ENCODE results near the gene FANCC. TPM values are rescaled to one million over a fixed set of nuclear protein-coding genes. Genes with fewer than 3 reads are reported as not detected.
A peak's percentile ranks its signal among the peaks of the same experiment; 100 is the strongest.

FANCC gene
- total and polyA plus RNA-seq, 2 of the 13 experiments (the other 11 are each of a cell fraction or from before 2014, with no cell fraction given) = 7.4 to 8.6 TPM

DNA sequence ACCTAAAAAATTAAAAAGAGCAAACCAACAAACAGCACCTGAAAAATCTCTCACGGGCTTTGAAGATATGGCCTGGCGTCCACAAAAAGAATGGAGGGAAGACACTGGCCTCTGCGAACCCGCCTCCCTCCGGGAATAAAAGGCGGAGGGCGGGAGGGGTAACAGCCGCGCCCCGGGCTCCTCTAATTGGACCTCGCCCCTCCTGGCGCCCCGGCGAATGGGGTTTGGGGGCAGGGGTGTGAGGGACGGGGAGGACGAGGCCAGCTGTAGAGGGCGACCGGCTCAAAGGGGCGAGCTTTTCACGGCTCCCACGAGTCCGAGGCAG is 753 bp downstream of the FANCC start (continued):
- TF ChIP-seq, protein P1, sequence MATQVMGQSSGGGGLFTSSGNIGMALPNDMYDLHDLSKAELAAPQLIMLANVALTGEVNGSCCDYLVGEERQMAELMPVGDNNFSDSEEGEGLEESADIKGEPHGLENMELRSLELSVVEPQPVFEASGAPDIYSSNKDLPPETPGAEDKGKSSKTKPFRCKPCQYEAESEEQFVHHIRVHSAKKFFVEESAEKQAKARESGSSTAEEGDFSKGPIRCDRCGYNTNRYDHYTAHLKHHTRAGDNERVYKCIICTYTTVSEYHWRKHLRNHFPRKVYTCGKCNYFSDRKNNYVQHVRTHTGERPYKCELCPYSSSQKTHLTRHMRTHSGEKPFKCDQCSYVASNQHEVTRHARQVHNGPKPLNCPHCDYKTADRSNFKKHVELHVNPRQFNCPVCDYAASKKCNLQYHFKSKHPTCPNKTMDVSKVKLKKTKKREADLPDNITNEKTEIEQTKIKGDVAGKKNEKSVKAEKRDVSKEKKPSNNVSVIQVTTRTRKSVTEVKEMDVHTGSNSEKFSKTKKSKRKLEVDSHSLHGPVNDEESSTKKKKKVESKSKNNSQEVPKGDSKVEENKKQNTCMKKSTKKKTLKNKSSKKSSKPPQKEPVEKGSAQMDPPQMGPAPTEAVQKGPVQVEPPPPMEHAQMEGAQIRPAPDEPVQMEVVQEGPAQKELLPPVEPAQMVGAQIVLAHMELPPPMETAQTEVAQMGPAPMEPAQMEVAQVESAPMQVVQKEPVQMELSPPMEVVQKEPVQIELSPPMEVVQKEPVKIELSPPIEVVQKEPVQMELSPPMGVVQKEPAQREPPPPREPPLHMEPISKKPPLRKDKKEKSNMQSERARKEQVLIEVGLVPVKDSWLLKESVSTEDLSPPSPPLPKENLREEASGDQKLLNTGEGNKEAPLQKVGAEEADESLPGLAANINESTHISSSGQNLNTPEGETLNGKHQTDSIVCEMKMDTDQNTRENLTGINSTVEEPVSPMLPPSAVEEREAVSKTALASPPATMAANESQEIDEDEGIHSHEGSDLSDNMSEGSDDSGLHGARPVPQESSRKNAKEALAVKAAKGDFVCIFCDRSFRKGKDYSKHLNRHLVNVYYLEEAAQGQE (IDR thresholded peaks at IDR 0.05; ENCODE audit: borderline replicate concordance in 1 of 2, low read depth in 1 of 2, low read length in 2 of 2) = 0 out of 4 replicates have a peak, but pooled peaks of 1 of the 2 experiments have one; percentile 9
- TF ChIP-seq, protein P2, sequence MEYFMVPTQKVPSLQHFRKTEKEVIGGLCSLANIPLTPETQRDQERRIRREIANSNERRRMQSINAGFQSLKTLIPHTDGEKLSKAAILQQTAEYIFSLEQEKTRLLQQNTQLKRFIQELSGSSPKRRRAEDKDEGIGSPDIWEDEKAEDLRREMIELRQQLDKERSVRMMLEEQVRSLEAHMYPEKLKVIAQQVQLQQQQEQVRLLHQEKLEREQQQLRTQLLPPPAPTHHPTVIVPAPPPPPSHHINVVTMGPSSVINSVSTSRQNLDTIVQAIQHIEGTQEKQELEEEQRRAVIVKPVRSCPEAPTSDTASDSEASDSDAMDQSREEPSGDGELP (IDR thresholded peaks at IDR 0.05; ENCODE audit: borderline replicate concordance, low read depth) = peak; percentile 39; the same call in 1 of the 2 replicates
- TF ChIP-seq, protein P3, sequence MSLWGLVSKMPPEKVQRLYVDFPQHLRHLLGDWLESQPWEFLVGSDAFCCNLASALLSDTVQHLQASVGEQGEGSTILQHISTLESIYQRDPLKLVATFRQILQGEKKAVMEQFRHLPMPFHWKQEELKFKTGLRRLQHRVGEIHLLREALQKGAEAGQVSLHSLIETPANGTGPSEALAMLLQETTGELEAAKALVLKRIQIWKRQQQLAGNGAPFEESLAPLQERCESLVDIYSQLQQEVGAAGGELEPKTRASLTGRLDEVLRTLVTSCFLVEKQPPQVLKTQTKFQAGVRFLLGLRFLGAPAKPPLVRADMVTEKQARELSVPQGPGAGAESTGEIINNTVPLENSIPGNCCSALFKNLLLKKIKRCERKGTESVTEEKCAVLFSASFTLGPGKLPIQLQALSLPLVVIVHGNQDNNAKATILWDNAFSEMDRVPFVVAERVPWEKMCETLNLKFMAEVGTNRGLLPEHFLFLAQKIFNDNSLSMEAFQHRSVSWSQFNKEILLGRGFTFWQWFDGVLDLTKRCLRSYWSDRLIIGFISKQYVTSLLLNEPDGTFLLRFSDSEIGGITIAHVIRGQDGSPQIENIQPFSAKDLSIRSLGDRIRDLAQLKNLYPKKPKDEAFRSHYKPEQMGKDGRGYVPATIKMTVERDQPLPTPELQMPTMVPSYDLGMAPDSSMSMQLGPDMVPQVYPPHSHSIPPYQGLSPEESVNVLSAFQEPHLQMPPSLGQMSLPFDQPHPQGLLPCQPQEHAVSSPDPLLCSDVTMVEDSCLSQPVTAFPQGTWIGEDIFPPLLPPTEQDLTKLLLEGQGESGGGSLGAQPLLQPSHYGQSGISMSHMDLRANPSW (CRISPR knock-in tag; IDR thresholded peaks at IDR 0.05; ENCODE audit: borderline replicate concordance) = no peak
- no peak for TF ChIP-seq ZNF30 (CRISPR knock-in tag; IDR thresholded peaks at IDR 0.05)
- TF ChIP-seq SP140L (CRISPR knock-in tag; IDR thresholded peaks at IDR 0.05; ENCODE audit: borderline replicate concordance) = no peak
- TF ChIP-seq, protein P4, sequence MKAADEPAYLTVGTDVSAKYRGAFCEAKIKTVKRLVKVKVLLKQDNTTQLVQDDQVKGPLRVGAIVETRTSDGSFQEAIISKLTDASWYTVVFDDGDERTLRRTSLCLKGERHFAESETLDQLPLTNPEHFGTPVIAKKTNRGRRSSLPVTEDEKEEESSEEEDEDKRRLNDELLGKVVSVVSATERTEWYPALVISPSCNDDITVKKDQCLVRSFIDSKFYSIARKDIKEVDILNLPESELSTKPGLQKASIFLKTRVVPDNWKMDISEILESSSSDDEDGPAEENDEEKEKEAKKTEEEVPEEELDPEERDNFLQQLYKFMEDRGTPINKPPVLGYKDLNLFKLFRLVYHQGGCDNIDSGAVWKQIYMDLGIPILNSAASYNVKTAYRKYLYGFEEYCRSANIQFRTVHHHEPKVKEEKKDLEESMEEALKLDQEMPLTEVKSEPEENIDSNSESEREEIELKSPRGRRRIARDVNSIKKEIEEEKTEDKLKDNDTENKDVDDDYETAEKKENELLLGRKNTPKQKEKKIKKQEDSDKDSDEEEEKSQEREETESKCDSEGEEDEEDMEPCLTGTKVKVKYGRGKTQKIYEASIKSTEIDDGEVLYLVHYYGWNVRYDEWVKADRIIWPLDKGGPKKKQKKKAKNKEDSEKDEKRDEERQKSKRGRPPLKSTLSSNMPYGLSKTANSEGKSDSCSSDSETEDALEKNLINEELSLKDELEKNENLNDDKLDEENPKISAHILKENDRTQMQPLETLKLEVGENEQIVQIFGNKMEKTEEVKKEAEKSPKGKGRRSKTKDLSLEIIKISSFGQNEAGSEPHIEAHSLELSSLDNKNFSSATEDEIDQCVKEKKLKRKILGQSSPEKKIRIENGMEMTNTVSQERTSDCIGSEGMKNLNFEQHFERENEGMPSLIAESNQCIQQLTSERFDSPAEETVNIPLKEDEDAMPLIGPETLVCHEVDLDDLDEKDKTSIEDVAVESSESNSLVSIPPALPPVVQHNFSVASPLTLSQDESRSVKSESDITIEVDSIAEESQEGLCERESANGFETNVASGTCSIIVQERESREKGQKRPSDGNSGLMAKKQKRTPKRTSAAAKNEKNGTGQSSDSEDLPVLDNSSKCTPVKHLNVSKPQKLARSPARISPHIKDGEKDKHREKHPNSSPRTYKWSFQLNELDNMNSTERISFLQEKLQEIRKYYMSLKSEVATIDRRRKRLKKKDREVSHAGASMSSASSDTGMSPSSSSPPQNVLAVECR (CRISPR knock-in tag; IDR thresholded peaks at IDR 0.05; ENCODE audit: borderline replicate concordance) = no peak
- no peak for TF ChIP-seq PHF20 (CRISPR knock-in tag; IDR thresholded peaks at IDR 0.05)
- no peak for TF ChIP-seq ZSCAN29 (CRISPR knock-in tag; conservative IDR thresholded peaks at IDR 0.05)
- peak; percentile 62; the same call in 1 of the 2 replicates for TF ChIP-seq HNF4G (IDR thresholded peaks at IDR 0.05; ENCODE audit: borderline replicate concordance, low read depth, low read length)
- TF ChIP-seq HNF4G (CRISPR knock-in tag; IDR thresholded peaks at IDR 0.05; ENCODE audit: borderline replicate concordance, low read depth) = no peak
- no peak for TF ChIP-seq ARHGAP35 (CRISPR knock-in tag; IDR thresholded peaks at IDR 0.05; ENCODE audit: borderline replicate concordance)
- TF ChIP-seq HMG20A (CRISPR knock-in tag; IDR thresholded peaks at IDR 0.05; ENCODE audit: borderline replicate concordance) = no peak
- no peak for TF ChIP-seq ZNF709 (CRISPR knock-in tag; IDR thresholded peaks at IDR 0.05)
- TF ChIP-seq, protein P5, sequence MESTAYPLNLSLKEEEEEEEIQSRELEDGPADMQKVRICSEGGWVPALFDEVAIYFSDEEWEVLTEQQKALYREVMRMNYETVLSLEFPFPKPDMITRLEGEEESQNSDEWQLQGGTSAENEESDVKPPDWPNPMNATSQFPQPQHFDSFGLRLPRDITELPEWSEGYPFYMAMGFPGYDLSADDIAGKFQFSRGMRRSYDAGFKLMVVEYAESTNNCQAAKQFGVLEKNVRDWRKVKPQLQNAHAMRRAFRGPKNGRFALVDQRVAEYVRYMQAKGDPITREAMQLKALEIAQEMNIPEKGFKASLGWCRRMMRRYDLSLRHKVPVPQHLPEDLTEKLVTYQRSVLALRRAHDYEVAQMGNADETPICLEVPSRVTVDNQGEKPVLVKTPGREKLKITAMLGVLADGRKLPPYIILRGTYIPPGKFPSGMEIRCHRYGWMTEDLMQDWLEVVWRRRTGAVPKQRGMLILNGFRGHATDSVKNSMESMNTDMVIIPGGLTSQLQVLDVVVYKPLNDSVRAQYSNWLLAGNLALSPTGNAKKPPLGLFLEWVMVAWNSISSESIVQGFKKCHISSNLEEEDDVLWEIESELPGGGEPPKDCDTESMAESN (CRISPR knock-in tag; conservative IDR thresholded peaks at IDR 0.05) = 0 out of 2 replicates have a peak, but pooled peaks have one; percentile 1
- TF ChIP-seq ZBTB21 (CRISPR knock-in tag; IDR thresholded peaks at IDR 0.05) = no peak
- no peak for TF ChIP-seq MAFG (CRISPR knock-in tag; IDR thresholded peaks at IDR 0.05)
- TF ChIP-seq ZNF678 (CRISPR knock-in tag; IDR thresholded peaks at IDR 0.05) = no peak
